IMR-90 (cell line): ENCODE measurements around the gene UBL5. TPM values are rescaled to one million over a fixed set of nuclear protein-coding genes. Genes with fewer than 3 reads are reported as not detected.
"Not testable (repeated sequence)": the region's sequence is repeated elsewhere in the genome, so short reads cannot be mapped to it uniquely, and the experiment has no call there.

Source experiments
- ATAC-seq: fragments of 200-7000 bp; cut with Tn5 transposase; 2 replicates; pipeline ENCODE4 v1.9.1; 2020; ENCODE audit warnings: low read depth, mild to moderate bottlenecking, moderate library complexity
- BruUV-seq: library from RNA; stranded (reverse); fragments of 400-500 nt; replicated peaks from 2 replicates; lab custom pipeline; 2021; lab: Mats Ljungman, UMichigan
- CTCF ChIA-PET: fragments of 300-600 bp; formaldehyde crosslinking; extraction: SDS; loops from one replicate; lab custom pipeline; 2021; ENCODE audit warnings: antibody characterized with exemption; lab: Yijun Ruan, JAX
- POLR2A ChIA-PET: fragments of 300-600 bp; sonication (Branson Sonifier 250); formaldehyde crosslinking; loops from one replicate; lab custom pipeline; 2022; ENCODE audit warnings: antibody characterized with exemption; ENCODE audit not compliant: unreplicated experiment; lab: Charles Lee
- DNase-seq: peaks from one replicate; pipeline ENCODE4 v3.0.0; 2013
- H2AFZ ChIP-seq: replicated peaks from 2 replicates; pipeline ENCODE3; 2013; ENCODE audit warnings: low read length, mild to moderate bottlenecking; ENCODE audit not compliant: poor library complexity
- H2AK5ac ChIP-seq: 2 replicates; pipeline ENCODE4 v1.6.1; 2013; ENCODE audit warnings: low read depth, low read length, inconsistent platforms
- H2AK9ac ChIP-seq: replicated peaks from 2 replicates; pipeline ENCODE3; 2013; ENCODE audit warnings: mild to moderate bottlenecking, low read depth, low read length, moderate library complexity; ENCODE audit not compliant: poor library complexity
- H2BK120ac ChIP-seq: 2 replicates; pipeline ENCODE4 v1.6.1; 2013; ENCODE audit warnings: low read depth, low read length, inconsistent platforms
- H2BK15ac ChIP-seq: 3 replicates; pipeline ENCODE4 v1.6.1; 2013; ENCODE audit warnings: low read depth, low read length, inconsistent platforms
- H2BK20ac ChIP-seq: 2 replicates; pipeline ENCODE4 v1.6.1; 2013; ENCODE audit warnings: low read depth, mild to moderate bottlenecking, inconsistent platforms, low read length, moderate library complexity
- H2BK5ac ChIP-seq: 2 replicates; pipeline ENCODE4 v1.6.1; 2013; ENCODE audit warnings: mild to moderate bottlenecking, low read depth, low read length, inconsistent platforms; ENCODE audit not compliant: poor library complexity, severe bottlenecking
- H3K14ac ChIP-seq: replicated peaks from 2 replicates; pipeline ENCODE4 v1.6.1; 2013; ENCODE audit warnings: low read depth, low read length, inconsistent platforms
- H3K18ac ChIP-seq: 2 replicates; pipeline ENCODE4 v1.6.1; 2013; ENCODE audit warnings: low read depth, low read length, control low read depth
- H3K23ac ChIP-seq: 2 replicates; pipeline ENCODE4 v1.6.1; 2013; ENCODE audit warnings: low read depth, low read length, inconsistent platforms
- H3K27ac ChIP-seq: 2 replicates; pipeline ENCODE4 v1.5.1; 2013; ENCODE audit warnings: mild to moderate bottlenecking, control low read depth, low read length; ENCODE audit not compliant: insufficient read depth
- H3K27me3 ChIP-seq: 2 replicates; pipeline ENCODE4 v1.6.1; 2013; ENCODE audit warnings: low read length; ENCODE audit not compliant: control insufficient read depth, insufficient read depth
- H3K36me3 ChIP-seq: 2 replicates; pipeline ENCODE4 v1.6.1; 2013; ENCODE audit warnings: low read length, mixed read lengths; ENCODE audit not compliant: control insufficient read depth, insufficient read depth
- H3K4ac ChIP-seq: 2 replicates; pipeline ENCODE4 v1.6.1; 2013; ENCODE audit warnings: low read depth, low read length, inconsistent platforms
- H3K4me1 ChIP-seq: 2 replicates; pipeline ENCODE4 v1.6.1; 2013; ENCODE audit warnings: low read length, mixed read lengths; ENCODE audit not compliant: control insufficient read depth, insufficient read depth
- H3K4me2 ChIP-seq: 2 replicates; pipeline ENCODE4 v1.6.1; 2013; ENCODE audit warnings: low read depth, mild to moderate bottlenecking, control low read depth, low read length, moderate library complexity
- H3K4me3 ChIP-seq: 2 replicates; pipeline ENCODE4 v1.5.1; 2013; ENCODE audit warnings: low read depth, mild to moderate bottlenecking, control low read depth, low read length, moderate library complexity; ENCODE audit not compliant: insufficient read depth
- H3K56ac ChIP-seq: 2 replicates; pipeline ENCODE4 v1.6.1; 2013; ENCODE audit warnings: low read length, inconsistent platforms; ENCODE audit not compliant: insufficient read depth; ENCODE audit errors: extremely low read depth
- H3K79me1 ChIP-seq, 2 experiments: 2 replicates each; pipeline ENCODE4 v1.6.1; 2013; ENCODE audit warnings: low read length in 2 of 2, inconsistent platforms in 1 of 2, low read depth in 1 of 2
- H3K9ac ChIP-seq: 2 replicates; pipeline ENCODE4 v1.6.1; 2013; ENCODE audit warnings: low read depth, low read length, control low read depth
- H3K9me1 ChIP-seq: 2 replicates; pipeline ENCODE4 v1.6.1; 2013; ENCODE audit warnings: low read length, inconsistent platforms; ENCODE audit not compliant: insufficient read depth
- H3K9me3 ChIP-seq: 2 replicates; pipeline ENCODE4 v1.6.1; 2013; ENCODE audit warnings: low read length; ENCODE audit not compliant: control insufficient read depth, insufficient read depth
- H4K20me1 ChIP-seq: 2 replicates; pipeline ENCODE4 v1.6.1; 2013; ENCODE audit warnings: low read length, inconsistent platforms; ENCODE audit not compliant: insufficient read depth
- H4K5ac ChIP-seq: 2 replicates; pipeline ENCODE4 v1.6.1; 2013; ENCODE audit warnings: mild to moderate bottlenecking, low read depth, low read length, control low read depth
- H4K8ac ChIP-seq, 2 experiments: 2 replicates each; pipeline ENCODE4 v1.6.1; 2013; ENCODE audit warnings: low read depth in 2 of 2, low read length in 2 of 2, control low read depth in 1 of 2, inconsistent platforms in 1 of 2
- H4K91ac ChIP-seq: 2 replicates; pipeline ENCODE4 v1.6.1; 2013; ENCODE audit warnings: low read depth, low read length, inconsistent platforms; ENCODE audit not compliant: insufficient read depth
- BHLHE40 ChIP-seq: fragments of 150-350 bp; IDR thresholded peaks from 2 replicates; pipeline ENCODE4 v1.6.1; 2016; ENCODE audit warnings: mild to moderate bottlenecking, low read depth, low read length
- CTCF ChIP-seq: conservative IDR thresholded peaks from 2 replicates; pipeline ENCODE4 v1.5.1; 2012; ENCODE audit warnings: mild to moderate bottlenecking, low read depth, low read length, improper control_type of control experiment
- FOS ChIP-seq: fragments of 150-350 bp; IDR thresholded peaks from 2 replicates; pipeline ENCODE4 v1.6.1; 2016; ENCODE audit warnings: low read depth, low read length
- WGBS, 2 experiments: methylation state at CpG; one replicate each; pipeline versions ENCODE4 v1.1.5 to v1.1.7; 2013; ENCODE audit warnings: missing lambda C conversion rate in 2 of 2; ENCODE audit not compliant: insufficient read length in 1 of 2; ENCODE audit errors: extremely low coverage in 2 of 2; 5-methylcytosine and 5-hydroxymethylcytosine counted together
- dilution Hi-C: fragments of 300-500 bp; cut with HindIII; formaldehyde crosslinking; loops from one replicate; pipeline ENCODE4 v1.14.3; 2018; ENCODE audit warnings: low sequenced_read_pairs; ENCODE audit not compliant: unreplicated experiment
- in situ Hi-C: fragments of 300-500 bp; cut with MboI; formaldehyde crosslinking; loops from 3 replicates; pipeline ENCODE4 v1.14.3; 2019; ENCODE audit warnings: low sequenced_read_pairs, inconsistent platforms, mixed read lengths
- intact Hi-C: fragments of 100-400 bp; cut with micrococcal nuclease; formaldehyde crosslinking; loops from 2 replicates; pipeline ENCODE4 v1.10.0; 2022
- polyA plus RNA-seq, 3 experiments: library from polyadenylated mRNA; depleted of rRNA; stranded (reverse); fragments of >200 nt; gene quantifications; 2 replicates each; pipeline ENCODE4 v1.2.3, GENCODE V29; 2012; ENCODE audit warnings: low replicate concordance in 1 of 3
- total RNA-seq: library from RNA; depleted of rRNA; stranded (reverse); fragments of >200 nt; gene quantifications from 2 replicates; pipeline ENCODE4 v1.2.3, GENCODE V29; 2012

The UBL5 gene
- total and polyA plus RNA-seq, 2 of the 4 experiments (the other 2 are of a cell fraction): 434 to 1,091 TPM

GRCh38 chr19:9819596-9819909 lies 8.2 kb upstream of the UBL5 start:
- CTCF ChIA-PET: no interaction called here
- Histone ChIP-seq H4K20me1 (peaks cover 4% of the 10 kb centered on the region), H3K27me3 (no peaks in the 10 kb centered on the region), H3K4ac (no peak overlapping the region), H2AK5ac (no peak overlapping the region), H3K27ac (no peak overlapping the region), H3K36me3 (no peaks in the 10 kb centered on the region), H3K9me1 (peaks cover 2% of the 10 kb centered on the region; the same call in 1 of the 2 replicates), H4K91ac (no peak overlapping the region), H3K4me2 (peak overlapping the region; percentile 47), H3K14ac (no peak overlapping the region), H3K18ac (no peak overlapping the region), H2BK20ac (no peak overlapping the region), H2AFZ (peak overlapping the region; percentile 86), H3K9me3 (no peaks in the 10 kb centered on the region), H4K5ac (peak overlapping the region; percentile 34; the same call in 1 of the 2 replicates), H4K8ac (peak overlapping the region in 1 of 2 experiments; percentile 61; a peak in 2 of 4 replicates), H2BK120ac (no peak overlapping the region), H3K56ac (no peak overlapping the region), H3K79me1 (peaks cover 6 to 38% of the 10 kb centered on the region in 2 experiments; a peak in 3 of 4 replicates), H3K23ac (no peak overlapping the region), H2BK5ac (peak overlapping the region; percentile 7), H3K4me3 (peak overlapping the region; percentile 39), H2AK9ac (no peak overlapping the region), H2BK15ac (no peak overlapping the region), H3K4me1 (0 out of 2 replicates have a peak, but pooled peaks cover 2% of the 10 kb centered on the region), H3K9ac (no peak overlapping the region)
- DNase-seq (no peak), ATAC-seq (no peak)
- in situ Hi-C loops (no loop called here), intact Hi-C loops (no loop called here), dilution Hi-C loops (no loop called here)
- no CpG with 5 or more reads among the region's 21 CpGs for WGBS, 2 experiments
- POLR2A ChIA-PET: interaction anchor here (0.6 kb wide), 1 partner anchor 144 kb away, joined by 3 read pairs; no protein-coding TSS in a partner anchor
- no TSS peak for BruUV-seq
- TF ChIP-seq BHLHE40 (no peak), CTCF (no peak), FOS (no peak)

DNA sequence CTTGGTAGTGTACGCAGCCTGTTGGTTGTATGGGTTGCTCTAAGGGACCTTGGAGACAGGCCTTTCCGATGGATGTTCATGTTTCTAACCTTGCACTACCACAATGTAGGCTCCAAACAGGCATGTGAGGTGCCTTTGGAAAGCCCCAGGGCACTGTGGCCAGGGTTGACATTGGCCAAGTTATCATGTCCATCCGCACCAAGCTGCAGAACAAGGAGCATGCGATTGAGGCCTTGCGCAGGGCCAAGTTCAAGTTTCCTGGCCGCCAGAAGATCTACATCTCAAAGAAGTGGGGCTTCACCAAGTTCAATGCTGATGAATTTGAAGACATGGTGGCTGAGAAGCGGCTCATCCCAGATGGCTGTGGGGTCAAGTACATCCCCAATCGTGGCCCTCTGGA lies 7.7 kb upstream of the UBL5 start:
- peak overlapping the region; percentile 69; the same call in 1 of the 2 replicates for H2AK5ac ChIP-seq
- H3K4ac ChIP-seq, H2AK9ac ChIP-seq, H3K56ac ChIP-seq, H3K23ac ChIP-seq, dilution Hi-C loops, H3K18ac ChIP-seq, H2BK15ac ChIP-seq, CTCF ChIA-PET, ATAC-seq, H2AFZ ChIP-seq, POLR2A ChIA-PET, H2BK120ac ChIP-seq, H3K9me3 ChIP-seq, H4K20me1 ChIP-seq, H3K27me3 ChIP-seq, BruUV-seq, H3K36me3 ChIP-seq, intact Hi-C loops, H3K9ac ChIP-seq, H2BK20ac ChIP-seq, H3K4me1 ChIP-seq, H3K14ac ChIP-seq, in situ Hi-C loops, H3K9me1 ChIP-seq, DNase-seq: not testable (repeated sequence)
- H3K79me1 ChIP-seq: peaks cover 6 to 34% of the 10 kb centered on the region in 2 experiments; a peak in 3 of 4 replicates
- WGBS, 2 experiments: no CpG with 5 or more reads among the region's 8 CpGs
- H4K5ac ChIP-seq: peak overlapping the region; percentile 34; the same call in 1 of the 2 replicates
- 0 out of 2 replicates have a peak overlapping the region, but pooled peaks have one; percentile 39 for H3K4me3 ChIP-seq
- peak overlapping the region; percentile 38; the same call in 1 of the 2 replicates for H4K91ac ChIP-seq
- peak overlapping the region; percentile 5; the same call in 1 of the 2 replicates for H3K27ac ChIP-seq
- peak overlapping the region; percentile 7 for H2BK5ac ChIP-seq
- peak overlapping the region; percentile 47 for H3K4me2 ChIP-seq
- peak overlapping the region in 1 of 2 experiments; percentile 61; a peak in 2 of 4 replicates for H4K8ac ChIP-seq
